ENCODE results near the gene RGN. TPM values are rescaled to one million over a fixed set of nuclear protein-coding genes. Genes with fewer than 3 reads are reported as not detected.

Gene RGN
- total and polyA plus RNA-seq, 4 donors, result 10.2 to 20.1 (median 15.0) TPM

Small RNA genes lying within 50 kb of the gene (small RNA-seq; reads per million reads assigned to genes)
- gene RNU12-2P (ENCODE audit: low replicate concordance), result 1.3 reads per million, percentile 84 among the genes with 10 or more reads in this experiment
- not detected for gene RNU6-1189P (ENCODE audit: low replicate concordance)

Other genes with a start within 250 kb of the RGN start
- gene RP2, start 241.4 kb upstream of the RGN start, total RNA-seq, result 10 to 100 TPM; 12.5 to 39.5 TPM
- 10 to 100 TPM; 15.0 to 22.9 TPM for gene RP2, start 241.4 kb upstream of the RGN start, polyA plus RNA-seq (ENCODE audit: insufficient read length in 2 of 2)
- 10 to 100 TPM in 1 of 2 donors, 1 to 10 TPM in 1; 7.4 to 10.0 TPM for gene JADE3, start 166.0 kb upstream of the RGN start, total RNA-seq
- 10 to 100 TPM in 1 of 2 donors, 1 to 10 TPM in 1; 9.9 to 11.8 TPM for gene JADE3, start 166.0 kb upstream of the RGN start, polyA plus RNA-seq (ENCODE audit: insufficient read length in 2 of 2)
- gene NDUFB11, start 66.3 kb downstream of the RGN start, total RNA-seq, result 100 to 1,000 TPM in 1 of 2 donors, 10 to 100 TPM in 1; 60.7 to 109 TPM
- 100 to 1,000 TPM; 131 to 139 TPM for gene NDUFB11, start 66.3 kb downstream of the RGN start, polyA plus RNA-seq (ENCODE audit: insufficient read length in 2 of 2)
- 10 to 100 TPM; 24.3 to 42.6 TPM for gene RBM10, start 66.8 kb downstream of the RGN start, total RNA-seq
- gene RBM10, start 66.8 kb downstream of the RGN start, polyA plus RNA-seq (ENCODE audit: insufficient read length in 2 of 2), result 10 to 100 TPM; 56.4 to 63.7 TPM
- 100 to 1,000 TPM; 115 to 156 TPM for gene UBA1, start 115.4 kb downstream of the RGN start, total RNA-seq
- gene UBA1, start 115.4 kb downstream of the RGN start, polyA plus RNA-seq (ENCODE audit: insufficient read length in 2 of 2), result 100 to 1,000 TPM; 283 to 319 TPM
- 10 to 100 TPM; 76.6 to 82.4 TPM for gene CDK16, start 140.2 kb downstream of the RGN start, total RNA-seq
- gene CDK16, start 140.2 kb downstream of the RGN start, polyA plus RNA-seq (ENCODE audit: insufficient read length in 2 of 2), result 100 to 1,000 TPM; 195 to 216 TPM
- 100 to 1,000 TPM in 1 of 2 donors, 10 to 100 TPM in 1; 75.4 to 157 TPM for gene USP11, start 154.6 kb downstream of the RGN start, total RNA-seq
- gene USP11, start 154.6 kb downstream of the RGN start, polyA plus RNA-seq (ENCODE audit: insufficient read length in 2 of 2), result 100 to 1,000 TPM; 245 to 251 TPM

All from spinal cord (tissue), 4 donors.